ENCODE data around the gene SETD2.
A peak's percentile ranks its signal among the peaks of the same experiment; 100 is the strongest.
"Not testable (repeated sequence)": the region's sequence is repeated elsewhere in the genome, so short reads cannot be mapped to it uniquely, and the experiment has no call there.

Gene SETD2

GRCh38 chr3:47164007-47164881 is at the start of gene SETD2:
TSS of gene SETD2 (minus strand) at chr3:47164113. CDS start at chr3:47163924, 189 bp downstream.
- DNase-seq (ENCODE audit: low spot score) = peak; percentile 87

GRCh38 chr3:47210863-47211405 is 47.0 kb upstream of the SETD2 start:
- DNase-seq (ENCODE audit: low spot score) = no peak

- not testable (repeated sequence) for DNase-seq (ENCODE audit: low spot score)
These were observed 42.1 kb upstream of the SETD2 start for GRCh38 chr3:47206022-47206421.

- DNase-seq (ENCODE audit: low spot score) = no peak
These were observed 41.0 kb upstream of the SETD2 start for GRCh38 chr3:47204875-47205274.

GRCh38 chr3:47202542-47202941 is 38.6 kb upstream of the SETD2 start:
- no peak for DNase-seq (ENCODE audit: low spot score)

- DNase-seq (ENCODE audit: low spot score) = no peak
These were observed 33.4 kb upstream of the SETD2 start for GRCh38 chr3:47197287-47197686.

- no peak for DNase-seq (ENCODE audit: low spot score)
These were observed 31.1 kb upstream of the SETD2 start for GRCh38 chr3:47194994-47195393.

- no peak for DNase-seq (ENCODE audit: low spot score)
These were observed 30.3 kb upstream of the SETD2 start for GRCh38 chr3:47193871-47194859.

GRCh38 chr3:47186285-47186684 is 22.4 kb upstream of the SETD2 start:
- no peak for DNase-seq (ENCODE audit: low spot score)

- not testable (repeated sequence) for DNase-seq (ENCODE audit: low spot score)
These were observed 17.8 kb upstream of the SETD2 start for GRCh38 chr3:47181685-47182084.

- not testable (repeated sequence) for DNase-seq (ENCODE audit: low spot score)
These were observed 16.1 kb upstream of the SETD2 start for GRCh38 chr3:47180011-47180410.

- DNase-seq (ENCODE audit: low spot score) = no peak
These were observed 12.7 kb upstream of the SETD2 start for GRCh38 chr3:47176582-47176981.

- DNase-seq (ENCODE audit: low spot score) = peak; percentile 28
These were observed 525 bp downstream of the SETD2 start for GRCh38 chr3:47163169-47164006.

GRCh38 chr3:47162697-47163168 is 1.2 kb downstream of the SETD2 start:
- peak; percentile 71 for DNase-seq (ENCODE audit: low spot score)

GRCh38 chr3:47161983-47162696 is 1.8 kb downstream of the SETD2 start:
- no peak for DNase-seq (ENCODE audit: low spot score)

GRCh38 chr3:47159820-47160219 is 4.1 kb downstream of the SETD2 start:
- no peak for DNase-seq (ENCODE audit: low spot score)

- no peak for DNase-seq (ENCODE audit: low spot score)
These were observed 5.7 kb downstream of the SETD2 start for GRCh38 chr3:47158208-47158607.

- no peak for DNase-seq (ENCODE audit: low spot score)
These were observed 7.5 kb downstream of the SETD2 start for GRCh38 chr3:47156396-47156795.

- no peak for DNase-seq (ENCODE audit: low spot score)
These were observed 11.3 kb downstream of the SETD2 start for GRCh38 chr3:47152578-47152977.

GRCh38 chr3:47151836-47152235 is 12.1 kb downstream of the SETD2 start:
- no peak for DNase-seq (ENCODE audit: low spot score)
